Spinal cord (tissue), 10 donors: ENCODE results near the gene IFT80. TPM values are rescaled to one million over a fixed set of nuclear protein-coding genes. Genes with fewer than 3 reads are reported as not detected.

Experiments
- DNase-seq, 6 donors: peaks; one replicate each; pipeline versions ENCODE4 v3.0.0 to v3.0.0-alpha.2; 2013 to 2015; ENCODE audit warnings: low spot score in 6 of 6, low read depth in 4 of 6
- H3K27ac ChIP-seq: one replicate; pipeline ENCODE4 v1.5.1; 2013; ENCODE audit warnings: low read depth, low read length, control low read depth
- H3K27me3 ChIP-seq: one replicate; pipeline ENCODE4 v1.6.1; 2013; ENCODE audit warnings: low read length; ENCODE audit not compliant: control insufficient read depth, insufficient read depth
- H3K36me3 ChIP-seq: one replicate; pipeline ENCODE4 v1.6.1; 2013; ENCODE audit warnings: low read length; ENCODE audit not compliant: control insufficient read depth, insufficient read depth
- H3K4me1 ChIP-seq: one replicate; pipeline ENCODE4 v1.6.1; 2013; ENCODE audit warnings: low read length; ENCODE audit not compliant: control insufficient read depth, insufficient read depth
- H3K4me3 ChIP-seq: one replicate; pipeline ENCODE4 v1.5.1; 2013; ENCODE audit warnings: low read depth, low read length, control low read depth
- H3K9me3 ChIP-seq: one replicate; pipeline ENCODE4 v1.6.1; 2013; ENCODE audit warnings: low read length; ENCODE audit not compliant: control insufficient read depth, insufficient read depth
- WGBS: methylation state at CpG from one replicate; pipeline ENCODE4 v1.1.5; 2013; ENCODE audit warnings: missing lambda C conversion rate; ENCODE audit not compliant: insufficient coverage; 5-methylcytosine and 5-hydroxymethylcytosine counted together
- polyA plus RNA-seq, 2 donors: library from polyadenylated mRNA; unstranded; fragments of 120-200 nt; gene quantifications; one replicate each; pipeline ENCODE4 v1.2.1, GENCODE V29; 2013; ENCODE audit not compliant: insufficient read length in 2 of 2
- total RNA-seq, 2 donors: library from RNA; depleted of rRNA in 1 of 2; stranded (reverse); fragments of 120-200 nt in 1 of 2; fragments of >200 nt in 1 of 2; gene quantifications; one replicate each; pipeline versions ENCODE4 v1.2.3 to v1.2.4, GENCODE V29; 2013 to 2014
- donor health status: healthy.

IFT80 gene
- total and polyA plus RNA-seq, 4 donors, result 39.1 to 71.4 (median 49.5) TPM

GRCh38 chr3:160434071-160434470, 35.0 kb upstream of the IFT80 start:
- Histone ChIP-seq H3K4me1 (no peaks in the 10 kb centered on the region), H3K27me3 (no peaks in the 10 kb centered on the region), H3K4me3 (no peak overlapping the region), H3K36me3 (peaks cover 14% of the 10 kb centered on the region), H3K27ac (no peak overlapping the region), H3K9me3 (no peaks in the 10 kb centered on the region)
- no peak for DNase-seq
- WGBS, result 100% methylated on average over 1 of the region's 2 CpGs

GRCh38 chr3:160427832-160428424, 28.9 kb upstream of the IFT80 start:
- DNase-seq, result no peak
- H3K27ac ChIP-seq, result no peak overlapping the region
- H3K4me1 ChIP-seq, result no peaks in the 10 kb centered on the region
- WGBS, result 94% methylated on average over 3 of the region's 11 CpGs
- no peak overlapping the region for H3K4me3 ChIP-seq
- no peaks in the 10 kb centered on the region for H3K27me3 ChIP-seq
- H3K9me3 ChIP-seq, result no peaks in the 10 kb centered on the region
- H3K36me3 ChIP-seq, result peaks cover 17% of the 10 kb centered on the region

GRCh38 chr3:160417311-160417710, 18.3 kb upstream of the IFT80 start:
- H3K9me3 ChIP-seq, result no peaks in the 10 kb centered on the region
- no peak overlapping the region for H3K27ac ChIP-seq
- H3K4me1 ChIP-seq, result no peaks in the 10 kb centered on the region
- H3K36me3 ChIP-seq, result peaks cover 10% of the 10 kb centered on the region
- H3K4me3 ChIP-seq, result no peak overlapping the region
- no peak for DNase-seq
- H3K27me3 ChIP-seq, result no peaks in the 10 kb centered on the region
- WGBS, result no CpG with 5 or more reads among the region's 3 CpGs

GRCh38 chr3:160413613-160414248, 14.7 kb upstream of the IFT80 start:
- no peak overlapping the region for H3K27ac ChIP-seq
- no peaks in the 10 kb centered on the region for H3K4me1 ChIP-seq
- no peaks in the 10 kb centered on the region for H3K9me3 ChIP-seq
- WGBS, result no CpG with 5 or more reads among the region's 3 CpGs
- no peak overlapping the region for H3K4me3 ChIP-seq
- peaks cover 5% of the 10 kb centered on the region for H3K36me3 ChIP-seq
- no peaks in the 10 kb centered on the region for H3K27me3 ChIP-seq
- DNase-seq, result peak in 5 of 6 donors; percentile 21 to 92 (median 60)

- no CpG with 5 or more reads among the region's 1 CpG for WGBS
- no peak overlapping the region for H3K27ac ChIP-seq
- no peaks in the 10 kb centered on the region for H3K4me1 ChIP-seq
- H3K36me3 ChIP-seq, result peaks cover 5% of the 10 kb centered on the region
- no peak for DNase-seq
- H3K4me3 ChIP-seq, result no peak overlapping the region
- no peaks in the 10 kb centered on the region for H3K27me3 ChIP-seq
- no peaks in the 10 kb centered on the region for H3K9me3 ChIP-seq
Observed at GRCh38 chr3:160412477-160412876, 13.5 kb upstream of the IFT80 start.

- no peaks in the 10 kb centered on the region for H3K4me1 ChIP-seq
- H3K9me3 ChIP-seq, result no peaks in the 10 kb centered on the region
- no peak for DNase-seq
- H3K27me3 ChIP-seq, result no peaks in the 10 kb centered on the region
- H3K4me3 ChIP-seq, result no peak overlapping the region
- WGBS, result 97% methylated on average over 4 of the region's 10 CpGs
- no peak overlapping the region for H3K27ac ChIP-seq
- peaks cover 4% of the 10 kb centered on the region for H3K36me3 ChIP-seq
Observed at GRCh38 chr3:160409812-160410610, 11.0 kb upstream of the IFT80 start.

GRCh38 chr3:160403796-160404470, 4.9 kb upstream of the IFT80 start:
- no peaks in the 10 kb centered on the region for H3K27me3 ChIP-seq
- 57% methylated on average over 3 of the region's 7 CpGs for WGBS
- no peak overlapping the region for H3K4me3 ChIP-seq
- H3K4me1 ChIP-seq, result peaks cover 6% of the 10 kb centered on the region
- no peak overlapping the region for H3K27ac ChIP-seq
- DNase-seq, result no peak
- no peaks in the 10 kb centered on the region for H3K9me3 ChIP-seq
- no peaks in the 10 kb centered on the region for H3K36me3 ChIP-seq

GRCh38 chr3:160403028-160403545, 4.1 kb upstream of the IFT80 start:
- DNase-seq, result peak in 3 of 6 donors; percentile 10 to 14 (median 11)
- WGBS, result no CpG with 5 or more reads among the region's 2 CpGs
- no peaks in the 10 kb centered on the region for H3K36me3 ChIP-seq
- no peaks in the 10 kb centered on the region for H3K9me3 ChIP-seq
- H3K27ac ChIP-seq, result no peak overlapping the region
- no peaks in the 10 kb centered on the region for H3K27me3 ChIP-seq
- H3K4me3 ChIP-seq, result peak overlapping the region; percentile 81
- H3K4me1 ChIP-seq, result peaks cover 6% of the 10 kb centered on the region

GRCh38 chr3:160402221-160403027, 3.4 kb upstream of the IFT80 start:
- Histone ChIP-seq H3K4me1 (peaks cover 6% of the 10 kb centered on the region), H3K4me3 (peak overlapping the region; percentile 81), H3K27ac (no peak overlapping the region), H3K27me3 (no peaks in the 10 kb centered on the region), H3K9me3 (no peaks in the 10 kb centered on the region), H3K36me3 (no peaks in the 10 kb centered on the region)
- peak in 2 of 6 donors; percentile 6 to 11 for DNase-seq
- WGBS, result no CpG with 5 or more reads among the region's 11 CpGs
